Mesendoderm (in vitro differentiated cells): Measurements from ENCODE around the gene FASTK.

Experiments used
- DNase-seq: peaks from one replicate; pipeline ENCODE4 v3.0.0; 2013
- H2AK5ac ChIP-seq: 2 replicates; pipeline ENCODE4 v1.6.1; 2013; ENCODE audit warnings: low read length, inconsistent platforms
- H2BK120ac ChIP-seq: 2 replicates; pipeline ENCODE4 v1.6.1; 2013; ENCODE audit warnings: low read depth, mild to moderate bottlenecking, low read length, moderate library complexity, mixed read lengths
- H2BK15ac ChIP-seq: replicated peaks from 2 replicates; pipeline ENCODE4 v1.6.1; 2013; ENCODE audit warnings: low read depth, mild to moderate bottlenecking, moderate library complexity
- H2BK5ac ChIP-seq: 2 replicates; pipeline ENCODE4 v1.6.1; 2013; ENCODE audit warnings: low read length, inconsistent platforms
- H3K18ac ChIP-seq: 2 replicates; pipeline ENCODE4 v1.6.1; 2013; ENCODE audit warnings: mild to moderate bottlenecking, low read length, mixed read lengths
- H3K23ac ChIP-seq: one replicate; pipeline ENCODE4 v1.6.1; 2013; ENCODE audit warnings: low read length
- H3K27ac ChIP-seq: 2 replicates; pipeline ENCODE4 v1.5.1; 2013; ENCODE audit warnings: low read depth, mild to moderate bottlenecking, inconsistent platforms, low read length, moderate library complexity
- H3K27me3 ChIP-seq: 2 replicates; pipeline ENCODE4 v1.6.1; 2013; ENCODE audit warnings: low read length, control low read depth, mild to moderate bottlenecking, inconsistent platforms; ENCODE audit not compliant: insufficient read depth, poor library complexity
- H3K36me3 ChIP-seq: 2 replicates; pipeline ENCODE4 v1.6.1; 2013; ENCODE audit warnings: low read length, inconsistent platforms; ENCODE audit not compliant: control insufficient read depth, insufficient read depth
- H3K4ac ChIP-seq: one replicate; pipeline ENCODE4 v1.6.1; 2013; ENCODE audit warnings: low read depth, mild to moderate bottlenecking, low read length, moderate library complexity
- H3K4me1 ChIP-seq: 2 replicates; pipeline ENCODE4 v1.6.1; 2013; ENCODE audit warnings: low read depth, low read length, inconsistent platforms; ENCODE audit not compliant: control insufficient read depth
- H3K4me2 ChIP-seq: 2 replicates; pipeline ENCODE4 v1.6.1; 2013; ENCODE audit warnings: low read length
- H3K4me3 ChIP-seq: 2 replicates; pipeline ENCODE4 v1.5.1; 2013; ENCODE audit warnings: mild to moderate bottlenecking, low read length
- H3K56ac ChIP-seq: one replicate; pipeline ENCODE4 v1.6.1; 2013; ENCODE audit warnings: low read length
- H3K79me1 ChIP-seq: 2 replicates; pipeline ENCODE4 v1.6.1; 2013; ENCODE audit warnings: low read length, inconsistent platforms
- H3K79me2 ChIP-seq: 2 replicates; pipeline ENCODE4 v1.6.1; 2013; ENCODE audit warnings: mild to moderate bottlenecking, low read length; ENCODE audit not compliant: control insufficient read depth, insufficient read depth
- H3K9ac ChIP-seq: 2 replicates; pipeline ENCODE4 v1.6.1; 2013; ENCODE audit warnings: low read length, inconsistent platforms
- H4K5ac ChIP-seq: one replicate; pipeline ENCODE4 v1.6.1; 2013; ENCODE audit warnings: low read length
- H4K8ac ChIP-seq: one replicate; pipeline ENCODE4 v1.6.1; 2013; ENCODE audit warnings: low read depth, mild to moderate bottlenecking, control low read depth, low read length, moderate library complexity
- WGBS: extraction: QIAGEN DNeasy Blood & Tissue Kit; methylation state at CpG from one replicate; pipeline ENCODE4 v1.1.7; 2013; ENCODE audit warnings: low lambda C conversion rate, missing lambda C conversion rate; ENCODE audit not compliant: insufficient coverage; ENCODE audit errors: extremely low coverage; 5-methylcytosine and 5-hydroxymethylcytosine counted together

Gene FASTK

GRCh38 chr7:151057506-151057988 lies 23.1 kb downstream of the FASTK start, which contains the start of gene CDK5:
Gene CDK5 (minus strand): TSS chr7:151057897. CDS start chr7:151057848, 49 bp downstream.
- no peaks in the 10 kb centered on the region for H3K79me2 ChIP-seq
- H3K56ac ChIP-seq = peak within 1 kb of the TSS; percentile 90
- H2BK5ac ChIP-seq = no peak within 1 kb of the TSS
- H3K4me3 ChIP-seq = peak within 1 kb of the TSS; percentile 56
- no peak within 1 kb of the TSS for H3K4ac ChIP-seq
- peak within 1 kb of the TSS; percentile 98 for H3K4me2 ChIP-seq
- peak within 1 kb of the TSS; percentile 84 for H3K9ac ChIP-seq
- H4K5ac ChIP-seq = no peak within 1 kb of the TSS
- H2BK15ac ChIP-seq = no peak within 1 kb of the TSS
- H3K23ac ChIP-seq = no peak within 1 kb of the TSS
- no peak for DNase-seq
- H2BK120ac ChIP-seq = no peak within 1 kb of the TSS
- H4K8ac ChIP-seq = no peak within 1 kb of the TSS
- WGBS = no CpG with 5 or more reads among the region's 30 CpGs
- peak within 1 kb of the TSS; percentile 29 for H2AK5ac ChIP-seq
- H3K27me3 ChIP-seq = no peaks in the 10 kb centered on the region
- H3K4me1 ChIP-seq = peaks cover 18% of the 10 kb centered on the region
- peaks cover 6% of the 10 kb centered on the region for H3K79me1 ChIP-seq
- H3K27ac ChIP-seq = peak within 1 kb of the TSS; percentile 73
- no peaks in the 10 kb centered on the region for H3K36me3 ChIP-seq
- H3K18ac ChIP-seq = peak within 1 kb of the TSS; percentile 52

- no peak overlapping the region for H3K18ac ChIP-seq
- H2BK120ac ChIP-seq = no peak overlapping the region
- peaks cover 16% of the 10 kb centered on the region for H3K4me1 ChIP-seq
- no peaks in the 10 kb centered on the region for H3K36me3 ChIP-seq
- DNase-seq = peak; percentile 60
- H3K4me2 ChIP-seq = peak overlapping the region; percentile 66
- H3K27me3 ChIP-seq = no peaks in the 10 kb centered on the region
- H3K4me3 ChIP-seq = peak overlapping the region; percentile 56
- H3K79me1 ChIP-seq = peaks cover 6% of the 10 kb centered on the region
- no peak overlapping the region for H4K5ac ChIP-seq
- H3K4ac ChIP-seq = no peak overlapping the region
- no CpG with 5 or more reads among the region's 29 CpGs for WGBS
- no peak overlapping the region for H4K8ac ChIP-seq
- H2BK5ac ChIP-seq = no peak overlapping the region
- no peak overlapping the region for H2AK5ac ChIP-seq
- H3K23ac ChIP-seq = no peak overlapping the region
- H3K9ac ChIP-seq = peak overlapping the region; percentile 84
- no peak overlapping the region for H2BK15ac ChIP-seq
- peak overlapping the region; percentile 90 for H3K56ac ChIP-seq
- H3K27ac ChIP-seq = no peak overlapping the region
- no peaks in the 10 kb centered on the region for H3K79me2 ChIP-seq
These were observed 23.7 kb downstream of the FASTK start for GRCh38 chr7:151056666-151057505.

DNA sequence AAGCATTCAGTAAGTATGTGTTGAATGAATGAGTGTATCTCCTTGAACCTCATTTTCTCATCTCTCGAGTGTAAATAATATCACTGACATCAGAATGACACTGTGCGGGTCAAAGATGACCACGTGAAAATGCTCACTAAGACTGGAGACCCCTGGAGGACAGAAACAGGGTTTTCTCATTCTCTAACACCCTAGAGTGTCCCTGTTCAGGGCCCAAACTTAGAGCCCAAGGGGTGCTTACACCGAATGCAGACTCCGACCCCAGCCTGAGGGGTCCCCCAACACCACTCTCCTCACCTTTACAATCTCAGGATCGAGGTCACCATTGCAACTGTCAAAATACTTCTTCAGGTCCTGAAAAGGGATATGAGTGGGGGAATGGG lies 24.3 kb downstream of the FASTK start:
- H3K4me1 ChIP-seq = peaks cover 15% of the 10 kb centered on the region
- H3K27ac ChIP-seq = no peak overlapping the region
- H2BK5ac ChIP-seq = no peak overlapping the region
- no peak overlapping the region for H2AK5ac ChIP-seq
- no peak for DNase-seq
- H3K27me3 ChIP-seq = no peaks in the 10 kb centered on the region
- H3K79me1 ChIP-seq = peaks cover 6% of the 10 kb centered on the region
- H2BK15ac ChIP-seq = no peak overlapping the region
- H3K36me3 ChIP-seq = no peaks in the 10 kb centered on the region
- no peak overlapping the region for H2BK120ac ChIP-seq
- H3K4ac ChIP-seq = no peak overlapping the region
- H3K56ac ChIP-seq = no peak overlapping the region
- H3K18ac ChIP-seq = no peak overlapping the region
- H4K5ac ChIP-seq = no peak overlapping the region
- no peak overlapping the region for H3K9ac ChIP-seq
- H3K23ac ChIP-seq = no peak overlapping the region
- H3K4me3 ChIP-seq = no peak overlapping the region
- H4K8ac ChIP-seq = no peak overlapping the region
- no CpG with 5 or more reads among the region's 6 CpGs for WGBS
- no peak overlapping the region for H3K4me2 ChIP-seq
- no peaks in the 10 kb centered on the region for H3K79me2 ChIP-seq

DNA sequence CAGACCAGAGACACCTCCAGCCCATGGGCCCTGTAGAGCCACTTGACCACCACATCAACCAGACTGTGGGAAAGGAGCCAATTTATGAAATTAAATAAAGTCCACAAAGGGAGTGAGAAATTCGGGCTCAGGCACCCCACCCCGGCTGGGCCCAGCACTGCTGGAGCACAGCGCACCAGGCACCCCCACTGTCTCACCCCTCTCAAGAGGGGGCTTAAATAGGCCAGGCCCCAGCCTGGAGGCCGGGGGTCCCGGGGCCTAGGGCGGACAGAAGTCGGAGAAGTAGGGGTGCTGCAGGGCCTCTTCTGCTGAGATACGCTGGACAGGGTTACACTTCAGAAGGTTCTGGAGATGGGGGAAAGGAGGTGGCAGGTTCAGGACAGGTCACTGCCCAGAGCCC lies 26.9 kb downstream of the FASTK start:
- DNase-seq = no peak

GRCh38 chr7:151053096-151053495 lies 27.5 kb downstream of the FASTK start:
- Histone ChIP-seq H4K8ac (no peak overlapping the region), H3K36me3 (no peaks in the 10 kb centered on the region), H3K4ac (no peak overlapping the region), H3K4me3 (no peak overlapping the region), H3K9ac (no peak overlapping the region), H4K5ac (no peak overlapping the region), H3K79me1 (no peaks in the 10 kb centered on the region), H3K27me3 (peaks cover 1% of the 10 kb centered on the region), H3K27ac (no peak overlapping the region), H3K18ac (no peak overlapping the region), H3K4me1 (peaks cover 3% of the 10 kb centered on the region), H2BK120ac (no peak overlapping the region), H2BK15ac (no peak overlapping the region), H3K23ac (no peak overlapping the region), H2AK5ac (no peak overlapping the region), H3K56ac (no peak overlapping the region), H3K79me2 (no peaks in the 10 kb centered on the region), H3K4me2 (no peak overlapping the region), H2BK5ac (no peak overlapping the region)
- WGBS = no CpG with 5 or more reads among the region's 4 CpGs
- no peak for DNase-seq

More for the DNA sequence above, 26.9 kb downstream of the FASTK start:
- no peak overlapping the region for H4K5ac ChIP-seq
- H3K79me1 ChIP-seq = no peaks in the 10 kb centered on the region
- no peak overlapping the region for H2AK5ac ChIP-seq
- H4K8ac ChIP-seq = no peak overlapping the region
- H3K18ac ChIP-seq = no peak overlapping the region
- H3K4me3 ChIP-seq = no peak overlapping the region
- H3K4me2 ChIP-seq = no peak overlapping the region
- H2BK15ac ChIP-seq = no peak overlapping the region
- H3K36me3 ChIP-seq = no peaks in the 10 kb centered on the region
- peaks cover 1% of the 10 kb centered on the region for H3K27me3 ChIP-seq
- no peak overlapping the region for H3K27ac ChIP-seq
- WGBS = no CpG with 5 or more reads among the region's 8 CpGs
- no peak overlapping the region for H3K9ac ChIP-seq
- no peaks in the 10 kb centered on the region for H3K79me2 ChIP-seq
- H3K4ac ChIP-seq = no peak overlapping the region
- no peak overlapping the region for H2BK120ac ChIP-seq
- H3K56ac ChIP-seq = no peak overlapping the region
- no peak overlapping the region for H3K23ac ChIP-seq
- H2BK5ac ChIP-seq = no peak overlapping the region
- peaks cover 7% of the 10 kb centered on the region for H3K4me1 ChIP-seq
